Endothelial cell of umbilical vein (primary cell): Measurements from ENCODE around the gene MRPL55. TPM values are rescaled to one million over a fixed set of nuclear protein-coding genes. Genes with fewer than 3 reads are reported as not detected.

ENCODE experiments used
- BruUV-seq: library from RNA; stranded (reverse); fragments of 400-500 nt; replicated peaks from 2 replicates; lab custom pipeline; 2021; lab: Mats Ljungman, UMichigan
- CTCF ChIA-PET: fragments of 300-600, 350-600 bp; sonication (Branson Sonifier 250); formaldehyde crosslinking; loops from one replicate; lab custom pipeline; 2021; ENCODE audit warnings: antibody characterized with exemption, inconsistent platforms; lab: Charles Lee
- POLR2A ChIA-PET: fragments of 300-600, 350-600 bp; sonication (Branson Sonifier 250); formaldehyde crosslinking; loops from one replicate; lab custom pipeline; 2021; ENCODE audit warnings: antibody characterized with exemption, inconsistent platforms; lab: Charles Lee
- DNase-seq: peaks from one replicate; pipeline ENCODE4 v3.0.0-alpha.2; 2011; ENCODE audit warnings: low read depth, low spot score
- FAIRE-seq: peaks from 2 replicates; lab custom pipeline; 2011; peaks lifted over from hg19 to GRCh38; lab: Jason Lieb, UNC
- H2AFZ ChIP-seq: 2 replicates; pipeline ENCODE4 v1.6.0; 2012; ENCODE audit warnings: low read depth, low read length, control low read depth, inconsistent platforms
- H3K27ac ChIP-seq: 2 replicates; pipeline ENCODE4 v1.5.1; 2011; ENCODE audit warnings: low read depth, mild to moderate bottlenecking, control low read depth, low read length, moderate library complexity; ENCODE audit not compliant: insufficient read depth
- H3K27me3 ChIP-seq, 2 experiments: 2 replicates each; pipeline versions ENCODE4 v1.6.0 to v1.6.1; 2011; ENCODE audit warnings: low read length in 2 of 2, mixed read lengths in 1 of 2; ENCODE audit not compliant: control insufficient read depth in 2 of 2, insufficient read depth in 2 of 2
- H3K36me3 ChIP-seq, 2 experiments: 2 replicates in 1 of 2; 3 replicates in 1 of 2; pipeline ENCODE4 v1.5.1; 2011; ENCODE audit warnings: low read length in 2 of 2, mild to moderate bottlenecking in 1 of 2, moderate library complexity in 1 of 2; ENCODE audit not compliant: control insufficient read depth in 2 of 2, insufficient read depth in 2 of 2; ENCODE audit errors: extremely low read depth in 1 of 2
- H3K4me1 ChIP-seq: 3 replicates; pipeline ENCODE4 v1.5.1; 2011; ENCODE audit warnings: mild to moderate bottlenecking, low read length; ENCODE audit not compliant: control insufficient read depth, insufficient read depth; ENCODE audit errors: extremely low read depth
- H3K4me2 ChIP-seq: 2 replicates; pipeline ENCODE4 v1.6.1; 2011; ENCODE audit warnings: low read length, control low read depth, mixed read lengths; ENCODE audit not compliant: insufficient read depth
- H3K4me3 ChIP-seq, 3 experiments: fragments of 200-600 bp in 1 of 3; sonication (generic), shearing (Covaris generic) in 1 of 3; replicated peaks in 1 of 3; 2 replicates each; pipeline ENCODE4 v1.5.1; 2011 to 2016; ENCODE audit warnings: control low read depth in 3 of 3, low read length in 3 of 3, mild to moderate bottlenecking in 2 of 3, inconsistent platforms in 1 of 3, low read depth in 1 of 3, moderate library complexity in 1 of 3; ENCODE audit not compliant: insufficient read depth in 1 of 3
- H3K79me2 ChIP-seq: 2 replicates; pipeline ENCODE4 v1.6.0; 2012; ENCODE audit warnings: low read length, inconsistent platforms; ENCODE audit not compliant: control insufficient read depth, insufficient read depth
- H3K9ac ChIP-seq: replicated peaks from 2 replicates; pipeline ENCODE3; 2011; ENCODE audit warnings: low read length, control low read depth; ENCODE audit not compliant: insufficient read depth; ENCODE audit errors: extremely low read depth
- H3K9me1 ChIP-seq: replicated peaks from 3 replicates; pipeline ENCODE4 v1.6.0; 2011; ENCODE audit warnings: mild to moderate bottlenecking, low read length; ENCODE audit not compliant: control insufficient read depth, insufficient read depth; ENCODE audit errors: extremely low read depth
- H3K9me3 ChIP-seq: replicated peaks from 2 replicates; pipeline ENCODE4 v1.5.1; 2012; ENCODE audit warnings: low read length, inconsistent platforms; ENCODE audit not compliant: control insufficient read depth, insufficient read depth
- H4K20me1 ChIP-seq: replicated peaks from 2 replicates; pipeline ENCODE3; 2011; ENCODE audit warnings: mild to moderate bottlenecking, low read length; ENCODE audit not compliant: control insufficient read depth, insufficient read depth; ENCODE audit errors: extremely low read depth
- CTCF ChIP-seq, 2 donors: IDR thresholded peaks; 1 replicate in 1 of 2; 2 replicates in 1 of 2; pipeline ENCODE4 v1.5.1; 2011; ENCODE audit warnings: low read length in 2 of 2, mild to moderate bottlenecking in 2 of 2, moderate library complexity in 2 of 2, control low read depth in 1 of 2, inconsistent platforms in 1 of 2, low read depth in 1 of 2; ENCODE audit not compliant: insufficient read depth in 1 of 2; ENCODE audit errors: extremely low read depth in 1 of 2
- FOS ChIP-seq: IDR thresholded peaks from 2 replicates; pipeline ENCODE4 v1.6.1; 2011; ENCODE audit warnings: mild to moderate bottlenecking, low read length, moderate library complexity, borderline replicate concordance; ENCODE audit not compliant: insufficient read depth
- JUN ChIP-seq: IDR thresholded peaks from 2 replicates; pipeline ENCODE4 v1.6.1; 2011; ENCODE audit warnings: borderline replicate concordance, low read depth; ENCODE audit not compliant: insufficient read length, insufficient read depth
- MAX ChIP-seq: IDR thresholded peaks from 2 replicates; pipeline ENCODE4 v1.6.1; 2011; ENCODE audit not compliant: insufficient read depth, insufficient read length
- MYC ChIP-seq: IDR thresholded peaks from one replicate; pipeline ENCODE4 v1.6.1; 2011; ENCODE audit warnings: mild to moderate bottlenecking, low read depth, low read length
- POLR2A ChIP-seq: IDR thresholded peaks from 2 replicates; pipeline ENCODE4 v1.6.1; 2012; ENCODE audit warnings: low read depth, mild to moderate bottlenecking, control low read depth, low read length
- POLR2AphosphoS5 ChIP-seq: IDR thresholded peaks from 2 replicates; pipeline ENCODE4 v1.6.1; 2012; ENCODE audit warnings: low read depth, mild to moderate bottlenecking, control low read depth, low read length, moderate library complexity; ENCODE audit not compliant: insufficient read depth
- dilution Hi-C: fragments of 300-500 bp; cut with MboI; formaldehyde crosslinking; loops from one replicate; pipeline ENCODE4 v1.15.0; 2019; ENCODE audit warnings: low sequenced_read_pairs; ENCODE audit not compliant: extremely low pct_ligation_motif_present
- intact Hi-C: fragments of 100-400 bp; cut with micrococcal nuclease; formaldehyde crosslinking; loops from one replicate; pipeline ENCODE4 v1.10.0; 2022
- polyA plus RNA-seq, 4 experiments: library from polyadenylated mRNA; depleted of rRNA in 3 of 4; stranded (reverse) in 3 of 4; unstranded in 1 of 4; fragments of >200 nt; gene quantifications; 2 replicates each; pipeline versions ENCODE4 v1.2.1 to v1.2.3, GENCODE V29; 2011 to 2012; ENCODE audit warnings: missing spikeins in 1 of 4
- total RNA-seq: library from RNA; stranded (reverse); gene quantifications from 2 replicates; pipeline ENCODE4 v1.2.3, GENCODE V29; 2021

Gene MRPL55
- total and polyA plus RNA-seq, 2 donors (not counting 3 experiments of a cell fraction or from before 2014, with no cell fraction given): 58.7 to 155 TPM

GRCh38 chr1:228149406-228150119, 40.5 kb upstream of the MRPL55 start, which contains the start of gene GJC2:
GJC2 (plus strand) TSS chr1:228149930; CDS start chr1:228157759, 7,829 bp downstream.
- Histone ChIP-seq H4K20me1 (no peaks in the 10 kb centered on the region), H2AFZ (no peak within 1 kb of the TSS), H3K4me3 (no peak within 1 kb of the TSS), H3K79me2 (peaks cover 26% of the 10 kb centered on the region), H3K4me2 (peak within 1 kb of the TSS; percentile 14), H3K9ac (no peak within 1 kb of the TSS), H3K4me1 (peaks cover 16% of the 10 kb centered on the region), H3K9me1 (no peaks in the 10 kb centered on the region), H3K27me3 (no peaks in the 10 kb centered on the region), H3K36me3 (peaks cover 0 to 16% of the 10 kb centered on the region in 2 experiments), H3K27ac (peak within 1 kb of the TSS; percentile 38), H3K9me3 (no peaks in the 10 kb centered on the region)
- FAIRE-seq: peak; percentile 37
- POLR2A ChIA-PET: interaction anchor here (0.6 to 1.3 kb wide), 2 partner anchors 9 to 470 kb away, joined by 3 to 4 read pairs; no protein-coding TSS in a partner anchor
- intact Hi-C loops (no loop called here), dilution Hi-C loops (no loop called here)
- no peak for TF ChIP-seq MAX
- TF ChIP-seq JUN: no peak
- TF ChIP-seq MYC: no peak
- TF ChIP-seq FOS: no peak
- no peak for TF ChIP-seq POLR2AphosphoS5
- no peak for TF ChIP-seq POLR2A
- TF ChIP-seq CTCF (IDR thresholded peaks at IDR 0.05; ENCODE audit: extremely low read depth in 1 of 2, insufficient read depth in 1 of 2, low read depth in 1 of 2, low read length in 2 of 2): no peak
- no TSS peak for BruUV-seq
- no peak for DNase-seq
- CTCF ChIA-PET: interaction anchor here (1.6 kb wide), 3 partner anchors 19 to 150 kb away, joined by 4 to 6 read pairs (median 5); no protein-coding TSS in a partner anchor
